ENCODE results near the gene CIDEB. TPM values are rescaled to one million over a fixed set of nuclear protein-coding genes. Genes with fewer than 3 reads are reported as not detected.

The CIDEB gene
- total RNA-seq, 2 donors from 2014 or later, result 19.1 to 34.0 TPM

DNA sequence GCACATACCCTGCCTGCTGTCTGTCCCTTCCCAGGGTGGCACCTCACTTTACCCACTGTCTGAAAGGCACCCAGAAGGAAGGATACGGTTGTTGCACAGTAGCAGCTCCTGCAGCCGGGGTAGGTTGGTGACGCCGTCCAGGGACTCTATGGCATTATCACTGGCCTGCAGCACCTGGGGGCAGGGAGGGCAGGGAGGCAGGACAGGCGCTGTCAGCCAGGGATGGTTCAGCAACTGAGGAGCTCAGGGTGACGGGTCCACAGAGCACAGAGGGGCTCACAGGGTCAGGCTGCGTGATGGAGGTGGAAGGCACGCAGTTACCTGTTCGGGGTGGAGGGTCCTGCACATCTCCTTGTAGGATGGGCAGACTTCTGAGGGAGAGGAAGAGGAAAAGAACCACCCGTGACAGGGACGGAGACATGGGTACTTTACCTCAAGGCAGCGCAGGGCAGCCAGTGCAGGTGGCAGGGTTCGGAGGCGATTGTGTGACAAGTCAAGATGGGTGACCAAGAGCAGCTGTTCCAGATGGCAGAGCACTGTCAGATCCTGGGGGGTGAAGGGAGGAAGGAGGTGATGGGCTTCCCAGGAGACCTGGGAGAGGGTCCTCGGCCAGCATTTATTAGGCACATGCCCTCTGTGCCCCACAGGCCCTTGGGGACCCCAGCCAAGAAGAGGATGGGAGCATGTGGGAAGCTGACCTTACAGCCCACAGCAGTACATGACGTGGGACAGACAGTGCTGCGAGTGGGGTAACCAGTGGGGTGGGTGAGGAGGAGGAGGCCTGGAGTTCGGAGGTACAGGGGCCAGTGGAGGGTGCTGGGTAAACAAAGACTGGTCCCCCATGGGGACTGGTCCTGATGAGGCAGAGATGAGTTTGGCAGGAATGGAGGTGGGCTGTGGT, 41.2 kb downstream of the CIDEB start:
- Histone ChIP-seq H3K4me3 (no peak overlapping the region), H3K36me3 (replicated peaks in 1 of 2; ENCODE audit: insufficient read depth in 1 of 2, low read depth in 2 of 2) (peaks cover 0 to 15% of the 10 kb centered on the region in 2 donors), H3K4me1 (peaks cover 7% of the 10 kb centered on the region), H3K27me3 (no peaks in the 10 kb centered on the region), H3K27ac (no peak overlapping the region), H3K9me3 (no peaks in the 10 kb centered on the region)
- DNase-seq, result no peak
- no peak for ATAC-seq
- intact Hi-C loops (cut with DNase I), result no loop called here
- WGBS, 2 donors, result 90% methylated on average over 18 of the region's 18 CpGs
- no peak for TF ChIP-seq POLR2A (IDR thresholded peaks at IDR 0.05)
- TF ChIP-seq, protein P1, sequence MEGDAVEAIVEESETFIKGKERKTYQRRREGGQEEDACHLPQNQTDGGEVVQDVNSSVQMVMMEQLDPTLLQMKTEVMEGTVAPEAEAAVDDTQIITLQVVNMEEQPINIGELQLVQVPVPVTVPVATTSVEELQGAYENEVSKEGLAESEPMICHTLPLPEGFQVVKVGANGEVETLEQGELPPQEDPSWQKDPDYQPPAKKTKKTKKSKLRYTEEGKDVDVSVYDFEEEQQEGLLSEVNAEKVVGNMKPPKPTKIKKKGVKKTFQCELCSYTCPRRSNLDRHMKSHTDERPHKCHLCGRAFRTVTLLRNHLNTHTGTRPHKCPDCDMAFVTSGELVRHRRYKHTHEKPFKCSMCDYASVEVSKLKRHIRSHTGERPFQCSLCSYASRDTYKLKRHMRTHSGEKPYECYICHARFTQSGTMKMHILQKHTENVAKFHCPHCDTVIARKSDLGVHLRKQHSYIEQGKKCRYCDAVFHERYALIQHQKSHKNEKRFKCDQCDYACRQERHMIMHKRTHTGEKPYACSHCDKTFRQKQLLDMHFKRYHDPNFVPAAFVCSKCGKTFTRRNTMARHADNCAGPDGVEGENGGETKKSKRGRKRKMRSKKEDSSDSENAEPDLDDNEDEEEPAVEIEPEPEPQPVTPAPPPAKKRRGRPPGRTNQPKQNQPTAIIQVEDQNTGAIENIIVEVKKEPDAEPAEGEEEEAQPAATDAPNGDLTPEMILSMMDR (IDR thresholded peaks at IDR 0.05), result no peak

GRCh38 chr14:24264298-24264697, 43.5 kb downstream of the CIDEB start:
- DNase-seq, result no peak
- Histone ChIP-seq H3K4me1 (peaks cover 11% of the 10 kb centered on the region), H3K4me3 (no peak overlapping the region), H3K27ac (no peak overlapping the region), H3K36me3 (replicated peaks in 1 of 2; ENCODE audit: insufficient read depth in 1 of 2, low read depth in 2 of 2) (peaks cover 0 to 15% of the 10 kb centered on the region in 2 donors), H3K27me3 (no peaks in the 10 kb centered on the region), H3K9me3 (no peaks in the 10 kb centered on the region)
- 90 to 92% methylated on average over 5 to 6 of the region's 6 CpGs for WGBS, 2 donors
- no peak for ATAC-seq
- TF ChIP-seq POLR2A (IDR thresholded peaks at IDR 0.05), result no peak
- TF ChIP-seq, protein P1 (IDR thresholded peaks at IDR 0.05), result no peak
- intact Hi-C loops (cut with DNase I), result no loop called here

DNA sequence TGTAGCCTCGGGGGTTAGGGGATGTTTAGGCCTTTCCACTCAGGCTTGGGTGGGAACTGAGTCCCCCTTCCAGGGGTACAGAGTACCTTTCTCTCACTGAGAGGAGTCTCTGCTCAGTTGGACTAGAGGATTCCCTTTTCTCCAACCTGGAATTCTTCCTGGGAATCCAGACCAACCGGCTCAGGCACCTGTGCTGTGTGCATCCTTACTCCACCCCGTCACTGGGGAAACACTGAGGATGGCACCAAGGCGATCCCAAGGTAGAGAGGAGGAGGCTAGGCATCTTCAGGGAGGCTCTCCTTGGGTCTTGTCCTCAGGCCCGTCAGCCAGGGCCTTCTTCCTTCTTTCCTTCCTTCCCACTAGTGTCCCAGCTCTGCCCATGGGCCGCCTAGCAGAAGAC, 43.9 kb downstream of the CIDEB start:
- Histone ChIP-seq H3K27me3 (no peaks in the 10 kb centered on the region), H3K27ac (no peak overlapping the region), H3K4me3 (no peak overlapping the region), H3K36me3 (replicated peaks in 1 of 2; ENCODE audit: insufficient read depth in 1 of 2, low read depth in 2 of 2) (peaks cover 0 to 12% of the 10 kb centered on the region in 2 donors), H3K9me3 (no peaks in the 10 kb centered on the region), H3K4me1 (peaks cover 15% of the 10 kb centered on the region)
- ATAC-seq (no peak), DNase-seq (no peak)
- 68% methylated on average over 4 to 6 of the region's 6 CpGs for WGBS, 2 donors
- intact Hi-C loops (cut with DNase I), result no loop called here
- no peak for TF ChIP-seq POLR2A (IDR thresholded peaks at IDR 0.05)
- TF ChIP-seq, protein P1 (IDR thresholded peaks at IDR 0.05), result no peak

- Histone ChIP-seq H3K4me1 (peaks cover 15% of the 10 kb centered on the region), H3K36me3 (replicated peaks in 1 of 2; ENCODE audit: insufficient read depth in 1 of 2, low read depth in 2 of 2) (peaks cover 0 to 12% of the 10 kb centered on the region in 2 donors), H3K4me3 (no peak within 1 kb of the TSS), H3K27ac (no peak within 1 kb of the TSS), H3K9me3 (no peaks in the 10 kb centered on the region), H3K27me3 (no peaks in the 10 kb centered on the region)
- WGBS, 2 donors, result 58 to 87% methylated on average over 11 to 14 of the region's 14 CpGs
- no peak for ATAC-seq
- DNase-seq, result no peak
- TF ChIP-seq, protein P1 (IDR thresholded peaks at IDR 0.05), result no peak
- no peak for TF ChIP-seq POLR2A (IDR thresholded peaks at IDR 0.05)
- intact Hi-C loops (cut with DNase I), result no loop called here
Observed at GRCh38 chr14:24262821-24263733, 44.7 kb downstream of the CIDEB start, which contains the start of gene TGM1. Gene TGM1 (minus strand): TSS chr14:24263177. CDS start chr14:24262352, 825 bp downstream.

All from body of pancreas (tissue), 4 donors.